ENCODE results near the gene SDR42E2.

GRCh38 chr16:22210854-22211253 lies 48.5 kb downstream of the SDR42E2 start:
- TF ChIP-seq CTCF (IDR thresholded peaks at IDR 0.05) (no peak), POLR2AphosphoS5 (IDR thresholded peaks at IDR 0.05; ENCODE audit: insufficient read depth in 1 of 2, low read depth in 1 of 2) (no peak)

Measured in vagina (tissue), 2 donors.